Measurements from ENCODE around the gene DEFB108B.
"Not testable (repeated sequence)": the region's sequence is repeated elsewhere in the genome, so short reads cannot be mapped to it uniquely, and the experiment has no call there.

DEFB108B gene

DNA sequence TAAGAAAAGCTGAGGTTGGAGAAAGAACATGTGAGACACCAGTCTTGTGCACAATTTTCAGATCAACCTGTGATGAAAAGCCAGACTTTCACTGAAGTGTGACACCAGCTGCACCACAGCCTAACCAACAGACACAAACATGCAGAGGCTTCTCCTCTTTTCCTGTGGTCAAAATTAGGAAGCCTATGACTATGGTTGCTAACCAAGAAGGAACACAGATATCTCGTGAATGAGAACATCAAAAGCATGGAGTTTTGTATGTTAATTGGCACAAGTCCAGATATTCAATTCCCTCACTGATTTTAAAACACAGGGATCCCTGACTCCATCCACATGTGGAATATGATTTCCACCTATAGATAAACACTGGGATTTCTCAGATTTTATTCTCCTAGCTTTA lies 11.5 kb upstream of the DEFB108B start:
- not testable (repeated sequence) for DNase-seq

DNA sequence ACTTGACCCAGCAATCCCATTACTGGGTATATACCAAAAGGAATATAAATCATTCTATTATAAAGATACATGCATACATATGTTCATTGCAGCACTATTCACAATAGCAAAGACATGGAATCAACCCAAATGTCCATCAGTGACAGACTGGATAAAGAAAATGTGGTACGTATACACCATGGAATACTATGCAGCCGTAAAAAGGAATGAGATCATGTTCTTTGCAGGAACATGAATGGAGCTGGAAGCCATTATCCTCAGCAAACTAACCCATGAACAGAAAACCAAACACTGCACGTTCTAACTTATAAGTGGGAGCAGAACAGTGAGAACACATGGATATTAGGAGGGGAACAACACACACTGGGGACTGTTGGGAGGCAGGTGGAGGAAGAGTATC lies 3.8 kb upstream of the DEFB108B start:
- DNase-seq: not testable (repeated sequence)

DNA sequence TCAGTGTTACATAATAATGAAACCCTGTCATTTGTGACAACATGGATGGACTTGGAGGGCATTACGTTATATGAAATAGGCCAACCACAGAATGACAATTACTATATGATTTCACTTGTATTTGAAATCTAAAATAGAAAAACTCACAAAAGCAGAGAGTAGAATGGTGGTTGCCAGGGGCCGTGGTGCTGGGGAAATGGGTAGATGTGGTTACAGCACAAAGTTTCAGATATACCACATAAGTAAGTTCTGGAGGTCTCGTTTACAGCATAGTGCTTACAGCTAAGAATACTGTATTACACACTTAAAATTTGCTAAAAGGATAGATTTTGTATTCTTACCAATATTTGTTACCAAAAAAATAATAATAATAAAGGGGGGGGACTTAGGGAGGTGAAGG lies 3.3 kb upstream of the DEFB108B start:
- DNase-seq: not testable (repeated sequence)

DNA sequence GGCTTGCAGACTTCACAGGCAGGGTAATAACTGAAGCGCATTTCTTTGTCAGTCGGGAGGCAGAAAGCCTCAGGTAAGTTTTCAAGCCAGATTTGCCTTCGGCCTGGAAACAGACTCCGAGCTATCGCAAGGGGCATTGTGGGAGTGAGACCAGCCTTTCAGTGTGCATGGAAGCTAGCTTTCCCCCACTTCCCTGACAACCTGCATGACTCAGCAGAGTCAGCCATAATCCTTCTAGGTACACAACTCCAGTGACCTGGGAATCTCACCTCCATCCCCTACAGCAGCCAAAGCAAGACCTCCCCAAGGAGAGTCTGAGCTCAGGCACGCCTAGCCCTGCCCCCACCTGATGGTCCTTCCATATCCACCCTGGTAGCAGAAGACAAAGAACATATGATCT lies 9.7 kb downstream of the DEFB108B start:
- DNase-seq: not testable (repeated sequence)

DNA sequence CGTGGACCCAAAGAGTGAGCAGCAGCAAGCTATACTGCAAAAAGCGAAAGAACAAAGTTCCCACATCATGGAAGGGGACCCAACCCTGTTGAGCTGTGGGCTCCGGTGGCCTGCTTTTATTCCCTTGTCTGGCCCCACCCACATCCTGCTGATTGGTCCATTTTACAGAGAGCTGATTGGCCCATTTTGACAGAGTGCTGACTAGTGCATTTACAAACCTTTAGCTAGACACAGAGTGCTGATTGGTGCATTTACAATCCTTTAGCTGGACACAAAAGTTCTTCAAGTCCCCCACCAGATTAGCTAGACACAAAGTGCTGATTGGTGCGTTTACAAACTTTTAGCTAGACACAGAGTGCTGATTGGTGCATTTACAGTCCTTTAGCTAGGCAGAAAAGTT lies 10.4 kb downstream of the DEFB108B start:
- not testable (repeated sequence) for DNase-seq

DNA sequence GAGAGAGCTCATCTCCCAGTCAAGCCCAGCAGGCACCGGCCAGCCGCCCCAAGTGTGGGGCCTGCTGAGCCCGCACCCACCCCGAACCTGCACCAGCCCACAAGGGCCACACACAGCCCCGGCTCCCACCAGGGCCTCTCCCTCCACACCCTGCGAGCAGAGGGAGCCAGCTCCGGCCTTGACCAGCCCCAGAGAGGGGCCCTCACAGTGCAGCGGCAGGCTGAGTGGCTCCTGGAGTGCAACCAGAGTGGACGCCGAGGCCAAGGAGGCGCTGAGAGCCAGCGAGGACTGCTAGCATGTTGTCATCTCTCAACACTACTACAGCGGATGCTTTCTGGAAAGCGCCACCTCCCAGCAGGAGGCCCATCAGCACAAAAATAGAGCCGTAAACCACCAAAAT lies 10.9 kb downstream of the DEFB108B start:
- no peak for DNase-seq

DNA sequence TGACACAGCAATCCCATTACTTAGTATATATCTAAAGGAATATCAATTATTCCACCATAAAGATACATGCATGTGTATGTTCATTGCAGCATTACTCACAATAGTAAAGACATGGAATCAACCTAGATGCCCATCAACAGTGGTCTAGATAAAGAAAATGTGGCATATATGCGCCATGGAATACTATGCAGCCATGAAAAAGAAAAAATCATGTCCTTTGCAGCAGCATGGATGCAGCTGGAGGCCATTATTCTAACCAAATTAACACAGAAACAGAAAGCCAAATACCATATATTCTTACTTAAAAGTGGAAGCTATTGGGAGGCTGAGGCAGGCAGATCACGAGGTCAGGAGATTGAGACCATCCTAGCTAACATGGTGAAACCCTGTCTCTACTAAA lies 20.9 kb downstream of the DEFB108B start:
- not testable (repeated sequence) for DNase-seq

DNA sequence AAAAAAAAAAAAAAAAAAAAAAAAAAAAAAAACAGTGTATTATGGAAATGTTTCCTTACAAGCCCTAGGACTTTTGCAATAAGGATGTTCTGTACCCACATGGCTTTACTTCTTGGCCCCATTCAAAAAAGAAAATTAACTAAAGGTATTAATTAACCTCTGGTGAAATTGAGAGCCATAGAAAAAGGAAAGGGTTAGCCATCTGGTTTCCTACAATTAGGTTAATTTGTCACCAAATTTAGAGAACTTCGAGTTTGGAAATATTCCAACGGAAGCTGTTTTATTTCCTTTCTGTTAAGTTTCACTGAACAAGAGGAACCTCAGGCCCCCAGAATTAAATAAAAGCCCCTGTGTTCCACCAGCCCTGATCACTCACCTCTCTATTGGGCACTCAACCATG lies 22.9 kb downstream of the DEFB108B start:
- not testable (repeated sequence) for DNase-seq

DNA sequence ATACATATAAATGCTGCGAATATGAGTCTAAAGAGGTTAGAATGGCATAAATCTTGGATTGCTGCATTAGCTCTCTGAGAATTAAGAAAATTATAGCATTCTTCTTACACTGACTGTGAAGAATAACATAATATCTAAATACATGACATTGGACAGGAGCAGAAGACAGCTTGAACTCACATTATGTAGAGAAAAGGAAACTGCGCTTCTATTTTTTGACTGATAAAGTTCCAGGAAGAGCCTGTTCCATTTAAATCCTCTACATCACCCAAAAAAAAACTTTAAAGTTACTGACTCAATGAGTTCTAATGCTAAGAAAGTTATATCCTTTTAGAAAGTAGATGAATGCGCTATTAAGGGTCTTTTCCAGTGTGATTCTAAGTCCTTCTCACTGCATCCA lies 27.8 kb downstream of the DEFB108B start:
- not testable (repeated sequence) for DNase-seq

DNA sequence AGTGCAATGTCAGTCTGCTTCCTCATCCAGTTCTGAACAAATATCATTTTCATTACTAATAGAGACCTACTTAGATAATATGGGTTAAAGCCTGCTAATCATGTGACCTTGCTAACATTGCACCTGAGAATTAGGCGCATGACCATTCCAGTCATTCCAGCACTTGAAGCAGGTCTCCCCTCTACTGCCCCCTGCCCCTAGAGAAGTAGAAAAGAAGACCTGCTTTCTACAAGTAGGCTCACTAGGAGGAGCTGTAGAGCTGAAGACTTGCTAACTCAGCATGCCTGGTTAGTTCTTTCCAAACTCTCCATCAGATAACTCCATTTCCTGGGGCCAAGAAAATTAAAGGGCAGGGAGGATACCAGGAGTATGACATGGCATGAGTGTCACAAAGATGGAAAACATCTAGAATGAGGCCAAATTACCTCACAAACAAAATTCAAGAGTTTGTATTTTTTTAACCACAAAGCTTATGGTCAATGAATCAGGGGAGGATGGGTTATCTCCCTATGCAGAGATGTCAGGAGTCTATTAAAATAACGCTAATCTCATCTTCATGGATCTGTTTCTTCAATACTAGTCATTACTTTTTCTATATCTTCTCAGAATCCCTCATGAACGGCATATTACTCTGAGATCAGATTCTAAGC lies 31.1 kb downstream of the DEFB108B start:
- not testable (repeated sequence) for DNase-seq

DNA sequence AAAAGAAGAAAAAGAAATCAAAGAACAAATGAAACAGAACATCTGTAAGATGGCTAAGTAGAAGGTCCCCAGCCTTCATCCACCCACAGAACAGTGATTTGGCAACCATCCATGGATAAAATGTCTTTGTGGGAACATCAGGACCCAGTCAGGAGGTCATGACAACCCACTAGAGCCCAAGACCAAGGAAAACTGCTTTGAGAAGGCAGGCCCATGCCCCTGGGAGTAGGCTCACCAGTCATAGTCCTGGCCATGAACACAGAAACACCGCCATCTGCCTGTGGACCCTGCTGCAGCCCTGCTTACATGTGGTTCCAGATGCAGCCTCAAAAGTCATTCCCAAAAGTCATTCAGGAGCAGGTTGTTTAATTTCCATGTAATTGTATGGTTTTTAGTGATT lies 34.2 kb downstream of the DEFB108B start:
- not testable (repeated sequence) for DNase-seq

DNA sequence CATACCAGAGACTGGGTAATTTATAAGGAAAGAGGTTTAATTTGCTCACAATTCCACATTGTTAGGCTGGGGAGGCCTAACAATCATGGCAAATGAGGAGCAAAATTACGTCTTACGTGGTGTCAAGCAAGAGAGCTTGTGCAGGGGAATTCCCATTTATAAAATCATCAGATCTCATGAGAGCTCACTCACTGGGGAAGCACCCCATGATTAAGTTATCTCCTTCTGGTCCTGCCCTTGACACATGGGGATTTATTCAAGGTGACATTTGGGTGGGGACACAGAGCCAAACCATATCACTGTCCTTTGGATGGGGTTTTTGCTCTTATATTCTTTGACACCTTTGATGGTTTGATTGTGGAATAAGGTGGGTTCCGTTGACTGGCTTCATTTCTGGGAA lies 36.9 kb downstream of the DEFB108B start:
- DNase-seq: not testable (repeated sequence)

DNA sequence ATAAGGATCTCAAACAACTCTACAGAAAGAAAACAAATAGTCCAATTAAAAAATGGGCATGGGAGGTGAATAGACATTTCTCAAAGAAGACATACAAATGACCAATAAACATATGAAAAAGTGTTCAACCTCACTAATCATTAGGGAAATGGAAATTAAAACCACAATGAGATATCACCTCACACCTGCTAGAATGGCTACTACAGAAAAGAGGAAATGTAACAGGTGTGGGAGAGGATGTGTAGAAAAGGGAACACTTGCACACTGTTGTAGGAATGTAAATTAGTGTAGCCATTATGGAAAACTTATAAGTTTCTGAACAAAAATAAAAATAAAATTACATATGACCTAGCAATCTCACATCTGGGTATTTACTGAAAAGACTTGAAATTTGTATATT lies 37.7 kb downstream of the DEFB108B start:
- not testable (repeated sequence) for DNase-seq

DNA sequence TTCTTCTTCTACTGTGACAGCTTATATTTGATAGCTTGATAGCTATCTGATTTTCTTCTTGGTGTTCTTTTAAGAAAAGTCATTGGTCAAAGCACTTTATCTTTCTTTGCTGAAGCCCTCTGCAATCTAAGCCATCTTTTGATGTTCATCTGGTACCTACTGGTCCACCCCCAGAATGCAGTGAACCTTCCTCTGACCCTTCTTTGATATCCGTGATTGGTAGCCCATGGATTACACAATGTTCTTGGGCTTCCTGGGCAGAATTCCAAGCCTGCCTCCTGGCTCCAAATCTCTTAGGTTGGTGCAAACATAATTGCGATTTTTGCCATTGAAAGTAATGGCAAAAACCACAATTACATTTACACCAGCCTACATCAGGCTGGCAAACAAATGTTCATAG lies 43.3 kb downstream of the DEFB108B start:
- DNase-seq: not testable (repeated sequence)

DNA sequence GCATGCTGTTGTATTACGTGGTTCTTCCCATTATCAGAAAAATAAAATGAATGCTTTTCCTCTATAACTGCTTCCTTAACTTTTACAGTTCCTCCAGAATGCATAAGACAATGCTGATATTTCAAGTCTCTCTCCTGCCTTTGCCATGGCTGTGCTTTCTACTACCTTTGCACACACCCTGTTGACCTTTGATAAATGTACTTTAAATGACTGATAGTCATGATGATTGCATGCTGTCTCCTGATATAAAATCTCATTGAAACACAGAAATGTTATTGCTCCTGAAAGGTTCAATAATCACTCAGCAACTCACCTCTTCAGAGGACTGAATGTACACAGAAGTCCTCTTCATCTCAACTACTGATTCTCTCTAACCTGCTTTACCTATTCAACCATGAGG lies 45.1 kb downstream of the DEFB108B start, which contains the start of gene DEFB131B:
DEFB131B (plus strand) TSS at position 395 of the 400 bp plus-strand sequence; CDS start at position 395, 0 bp downstream.
- not testable (repeated sequence) for DNase-seq

DNA sequence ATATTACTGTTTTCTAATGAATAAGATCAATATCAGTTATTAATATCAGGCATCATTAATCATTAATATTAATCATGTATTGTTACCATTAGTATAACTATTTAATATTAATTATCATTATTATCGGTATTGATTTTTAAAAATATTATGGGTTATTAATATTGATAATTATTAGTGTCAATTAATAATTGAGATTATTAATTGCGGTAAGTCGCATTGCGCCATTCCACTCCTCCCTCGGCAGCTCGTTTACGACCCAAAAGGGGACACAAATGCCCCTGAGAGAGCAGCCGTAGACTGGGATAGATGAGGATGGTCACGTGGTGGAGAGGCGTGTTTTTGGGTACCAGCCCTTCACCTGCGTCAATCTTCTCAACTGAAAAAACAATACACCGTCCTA lies 52.8 kb downstream of the DEFB108B start:
- DNase-seq: not testable (repeated sequence)

All from activated effector memory CD4-positive, alpha-beta T cell treated with Interleukin-2 at 50 U/mL for 16 hours (primary cell).